Measurements from ENCODE around the gene RBFOX2. TPM values are rescaled to one million over a fixed set of nuclear protein-coding genes. Genes with fewer than 3 reads are reported as not detected.

RBFOX2 gene
- total RNA-seq, 4 donors from 2014 or later = 39.4 to 80.0 (median 52.9) TPM

DNA sequence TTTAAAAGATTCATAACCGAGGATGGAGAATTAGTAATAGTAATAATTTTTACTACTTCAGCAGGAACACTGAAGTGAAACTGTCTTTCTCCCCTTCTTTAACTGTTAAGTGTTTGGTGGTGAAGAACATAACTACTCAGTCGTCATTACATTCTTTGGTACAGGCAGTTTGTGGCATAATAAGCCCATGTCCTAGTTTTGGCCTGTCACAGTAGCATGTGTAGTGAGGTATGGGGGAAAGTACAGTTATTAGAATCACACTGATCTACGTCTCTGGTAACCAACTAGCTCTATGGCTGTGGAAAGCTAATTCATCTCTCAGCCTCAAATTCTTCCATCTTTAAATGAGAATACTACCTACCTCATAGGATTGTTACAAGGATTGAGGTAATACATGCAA, 71.8 kb downstream of the RBFOX2 start:
- no peak overlapping the region for H3K4me3 ChIP-seq
- peaks cover 0 to 4% (median 0%) of the 10 kb centered on the region in 4 donors for H3K4me1 ChIP-seq
- no peaks in the 10 kb centered on the region for H3K36me3 ChIP-seq
- no peak for DNase-seq
- no peak overlapping the region for H3K27ac ChIP-seq
- no peaks in the 10 kb centered on the region for H3K27me3 ChIP-seq
- H3K9me3 ChIP-seq = no peaks in the 10 kb centered on the region
- TF ChIP-seq POLR2A (IDR thresholded peaks at IDR 0.05) = no peak
- TF ChIP-seq CTCF (IDR thresholded peaks at IDR 0.05) = no peak

- TF ChIP-seq CTCF (IDR thresholded peaks at IDR 0.05) = no peak
- TF ChIP-seq POLR2A (IDR thresholded peaks at IDR 0.05) = no peak
- no peak overlapping the region for H3K4me3 ChIP-seq
- no peak for DNase-seq
- no peak overlapping the region for H3K27ac ChIP-seq
- H3K27me3 ChIP-seq = no peaks in the 10 kb centered on the region
- H3K9me3 ChIP-seq = no peaks in the 10 kb centered on the region
- no peaks in the 10 kb centered on the region for H3K36me3 ChIP-seq
- no peaks in the 10 kb centered on the region for H3K4me1 ChIP-seq
Measured at GRCh38 chr22:35955546-35955945, 73.1 kb downstream of the RBFOX2 start.

GRCh38 chr22:35952576-35952975, 76.0 kb downstream of the RBFOX2 start:
- Histone ChIP-seq H3K4me1 (no peaks in the 10 kb centered on the region), H3K9me3 (no peaks in the 10 kb centered on the region), H3K27me3 (no peaks in the 10 kb centered on the region), H3K27ac (no peak overlapping the region), H3K4me3 (no peak overlapping the region), H3K36me3 (no peaks in the 10 kb centered on the region)
- no peak for DNase-seq
- no peak for TF ChIP-seq CTCF (IDR thresholded peaks at IDR 0.05)
- no peak for TF ChIP-seq POLR2A (IDR thresholded peaks at IDR 0.05)

GRCh38 chr22:35950262-35950661, 78.4 kb downstream of the RBFOX2 start:
- H3K27ac ChIP-seq = no peak overlapping the region
- no peaks in the 10 kb centered on the region for H3K27me3 ChIP-seq
- no peak for DNase-seq
- no peak overlapping the region for H3K4me3 ChIP-seq
- no peaks in the 10 kb centered on the region for H3K4me1 ChIP-seq
- no peaks in the 10 kb centered on the region for H3K36me3 ChIP-seq
- H3K9me3 ChIP-seq = no peaks in the 10 kb centered on the region
- no peak for TF ChIP-seq POLR2A (IDR thresholded peaks at IDR 0.05)

DNA sequence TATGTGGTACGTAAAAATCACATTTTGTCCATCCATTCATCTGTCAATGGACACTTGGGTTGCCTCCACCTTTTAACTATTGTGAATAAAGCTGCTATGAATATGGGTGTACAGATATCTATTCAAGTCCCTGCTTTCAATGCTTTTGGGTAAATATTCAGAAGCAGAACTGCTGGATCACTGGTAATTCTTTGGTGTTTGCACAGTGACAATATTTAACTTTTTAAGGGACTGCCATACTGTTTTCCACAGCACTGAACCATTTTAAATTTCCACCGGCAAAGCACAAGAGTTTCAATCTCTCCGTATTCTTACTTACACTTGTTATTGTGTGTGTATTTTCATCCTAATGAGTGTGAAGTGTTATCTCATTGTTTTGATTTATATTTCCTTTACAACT, 79.4 kb downstream of the RBFOX2 start:
- Histone ChIP-seq H3K36me3 (no peaks in the 10 kb centered on the region), H3K4me1 (no peaks in the 10 kb centered on the region), H3K9me3 (no peaks in the 10 kb centered on the region), H3K4me3 (no peak overlapping the region), H3K27me3 (no peaks in the 10 kb centered on the region), H3K27ac (no peak overlapping the region)
- no peak for TF ChIP-seq POLR2A (IDR thresholded peaks at IDR 0.05)
- TF ChIP-seq CTCF (IDR thresholded peaks at IDR 0.05) = no peak
- no peak for DNase-seq

DNA sequence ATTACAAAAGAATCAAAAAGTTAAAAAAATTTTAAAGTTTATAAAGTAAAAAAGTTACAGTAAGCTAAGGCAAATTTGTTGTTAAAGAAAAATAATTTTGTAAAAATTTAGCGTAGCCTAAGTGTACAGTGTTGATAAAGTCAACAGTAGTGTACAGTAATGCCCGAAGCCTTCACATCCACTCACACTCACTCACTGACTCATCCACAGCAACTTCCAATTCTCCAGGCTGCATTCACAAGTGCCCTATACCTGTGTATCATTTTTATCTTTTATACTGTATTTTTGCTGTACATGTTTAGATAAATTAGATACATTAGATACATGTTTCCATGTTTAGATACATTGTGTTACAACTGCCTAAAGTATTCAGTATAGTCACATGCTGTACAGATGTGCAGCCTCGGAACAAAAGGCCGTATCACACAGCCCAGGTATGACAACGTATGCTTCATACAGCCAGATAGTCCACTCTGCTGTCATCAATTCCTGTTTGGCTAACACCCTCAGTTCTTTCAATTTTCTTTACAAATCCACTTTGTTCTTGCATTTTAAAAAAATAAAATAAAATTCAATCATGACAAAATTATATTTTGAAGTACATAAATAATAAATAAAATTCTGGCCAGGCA, 80.7 kb downstream of the RBFOX2 start:
- H3K9me3 ChIP-seq = no peaks in the 10 kb centered on the region
- TF ChIP-seq POLR2A (IDR thresholded peaks at IDR 0.05) (no peak), CTCF (IDR thresholded peaks at IDR 0.05) (no peak)
- no peak for DNase-seq
- no peaks in the 10 kb centered on the region for H3K36me3 ChIP-seq
- H3K4me3 ChIP-seq = no peak overlapping the region
- no peaks in the 10 kb centered on the region for H3K4me1 ChIP-seq
- H3K27ac ChIP-seq = no peak overlapping the region
- H3K27me3 ChIP-seq = no peaks in the 10 kb centered on the region

Data from Peyer's patch (tissue), 4 donors.